Testis (tissue), 3 donors: ENCODE data around the gene MACROD2. TPM values are rescaled to one million over a fixed set of nuclear protein-coding genes. Genes with fewer than 3 reads are reported as not detected.

ENCODE experiments used
- DNase-seq: peaks from one replicate; pipeline ENCODE4 v3.0.0-alpha.2; 2019
- H3K27ac ChIP-seq, 2 donors: fragments of 200-600 bp; sonication (generic); one replicate each; pipeline ENCODE4 v1.5.1; 2019
- H3K27me3 ChIP-seq: fragments of 200-600 bp; sonication (generic); one replicate; pipeline ENCODE4 v1.5.1; 2019
- H3K36me3 ChIP-seq: fragments of 200-600 bp; sonication (generic); one replicate; pipeline ENCODE4 v1.5.1; 2017; ENCODE audit warnings: low read depth; ENCODE audit errors: missing control alignments
- H3K4me1 ChIP-seq: fragments of 200-600 bp; sonication (generic); one replicate; pipeline ENCODE4 v1.5.1; 2019
- H3K4me3 ChIP-seq, 2 donors: fragments of 200-600 bp; sonication (generic); one replicate each; pipeline ENCODE4 v1.5.1; 2017 to 2019
- H3K9me3 ChIP-seq: fragments of 200-600 bp; sonication (generic); one replicate; pipeline ENCODE4 v1.5.1; 2017
- CTCF ChIP-seq, 3 experiments: fragments of 450-650 bp in 2 of 3; fragments of 200-600 bp in 1 of 3; sonication (generic) in 1 of 3; IDR thresholded peaks; one replicate each; pipeline ENCODE4 v1.5.1; 2016 to 2019; ENCODE audit warnings: antibody characterized with exemption in 3 of 3, mild to moderate bottlenecking in 2 of 3, moderate library complexity in 1 of 3
- POLR2A ChIP-seq: fragments of 450-650 bp; IDR thresholded peaks from one replicate; pipeline ENCODE4 v1.6.1; 2017; ENCODE audit warnings: antibody characterized with exemption, mild to moderate bottlenecking, moderate library complexity
- WGBS, 2 donors: methylation state at CpG; one replicate each; pipeline ENCODE4 v1.1.5; 2018; 5-methylcytosine and 5-hydroxymethylcytosine counted together
- intact Hi-C: fragments of 100-400 bp; cut with DNase I; formaldehyde crosslinking; loops from one replicate; pipeline ENCODE4 v1.15.1; 2023; ENCODE audit warnings: low total_unique reads
- polyA plus RNA-seq: library from polyadenylated mRNA; stranded (reverse); fragments of 350-450 nt; fragmentation: Illumina TruSeq; extraction: RNeasy Lipid Tissue Mini Kit (QIAGEN cat#74804); gene quantifications from one replicate; pipeline ENCODE4 v1.2.3, GENCODE V29; 2014; ENCODE audit warnings: low read depth, low replicate concordance; ENCODE audit not compliant: insufficient read depth
- total RNA-seq, 2 donors: library from RNA; depleted of rRNA; stranded (reverse); fragments of >200 nt; gene quantifications; one replicate each; pipeline ENCODE4 v1.2.3, GENCODE V29; 2016

Gene MACROD2
- total and polyA plus RNA-seq, 3 donors from 2014 or later, result 12.6 to 20.6 (median 16.8) TPM

GRCh38 chr20:15603978-15604805 is 1608.9 kb downstream of the MACROD2 start:
- no peaks in the 10 kb centered on the region for H3K36me3 ChIP-seq
- H3K4me3 ChIP-seq, result no peak overlapping the region
- intact Hi-C loops, result no loop called here
- DNase-seq, result no peak
- no peaks in the 10 kb centered on the region for H3K9me3 ChIP-seq
- no peaks in the 10 kb centered on the region for H3K4me1 ChIP-seq
- TF ChIP-seq POLR2A, result no peak
- no peak for TF ChIP-seq CTCF (IDR thresholded peaks at IDR 0.05)
- 82% methylated on average over 4 of the region's 4 CpGs for WGBS, 2 donors
- H3K27me3 ChIP-seq, result no peaks in the 10 kb centered on the region
- no peak overlapping the region for H3K27ac ChIP-seq

DNA sequence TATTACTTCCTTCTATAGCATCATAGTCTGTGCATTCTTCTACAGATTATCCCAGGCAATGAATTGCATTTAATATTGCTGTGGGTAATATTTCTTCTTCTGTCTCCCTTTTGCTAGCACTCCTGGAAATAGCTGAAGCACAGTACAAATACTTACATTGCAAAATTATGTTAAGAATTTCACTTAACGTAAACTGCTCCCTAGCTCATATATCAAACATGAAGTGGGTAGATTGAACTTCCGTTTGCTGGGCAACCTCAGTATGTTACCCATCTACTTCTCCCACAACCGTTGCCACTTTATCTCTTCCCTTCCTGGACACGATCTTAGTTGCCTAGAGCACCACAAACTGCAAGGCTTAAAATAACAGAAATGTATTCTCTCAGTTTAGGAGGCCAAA is 1614.6 kb downstream of the MACROD2 start:
- Histone ChIP-seq H3K9me3 (no peaks in the 10 kb centered on the region), H3K36me3 (no peaks in the 10 kb centered on the region), H3K4me3 (no peak overlapping the region), H3K4me1 (no peaks in the 10 kb centered on the region), H3K27ac (no peak overlapping the region), H3K27me3 (no peaks in the 10 kb centered on the region)
- no peak for DNase-seq
- WGBS, 2 donors, result 62 to 67% methylated on average over 4 of the region's 4 CpGs
- TF ChIP-seq POLR2A (no peak), CTCF (IDR thresholded peaks at IDR 0.05) (no peak)
- intact Hi-C loops, result no loop called here

DNA sequence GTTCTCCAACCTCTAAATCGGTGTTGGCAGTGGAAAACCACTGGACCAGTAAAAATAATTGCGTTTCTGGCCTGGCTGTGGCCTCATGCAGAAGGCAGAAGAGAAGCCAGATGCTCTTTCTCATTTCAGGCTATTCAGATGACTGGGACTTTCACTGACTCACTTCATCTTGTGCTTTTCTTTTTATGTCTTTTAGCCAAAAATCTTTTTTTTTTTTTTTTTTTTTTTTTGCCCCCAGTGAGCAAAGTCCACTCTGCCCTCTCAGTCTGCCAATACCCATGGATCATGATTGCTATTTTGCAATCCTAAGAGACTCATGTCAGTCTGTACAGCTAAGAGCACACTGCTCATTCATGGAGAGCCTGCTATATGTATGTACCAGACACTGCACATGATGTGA is 1615.5 kb downstream of the MACROD2 start:
- Histone ChIP-seq H3K27me3 (no peaks in the 10 kb centered on the region), H3K27ac (no peak overlapping the region), H3K36me3 (no peaks in the 10 kb centered on the region), H3K9me3 (no peaks in the 10 kb centered on the region), H3K4me1 (no peaks in the 10 kb centered on the region), H3K4me3 (no peak overlapping the region)
- 86 to 90% methylated on average over 2 of the region's 2 CpGs for WGBS, 2 donors
- no peak for DNase-seq
- intact Hi-C loops, result no loop called here
- TF ChIP-seq CTCF (IDR thresholded peaks at IDR 0.05), result no peak
- TF ChIP-seq POLR2A, result no peak

DNA sequence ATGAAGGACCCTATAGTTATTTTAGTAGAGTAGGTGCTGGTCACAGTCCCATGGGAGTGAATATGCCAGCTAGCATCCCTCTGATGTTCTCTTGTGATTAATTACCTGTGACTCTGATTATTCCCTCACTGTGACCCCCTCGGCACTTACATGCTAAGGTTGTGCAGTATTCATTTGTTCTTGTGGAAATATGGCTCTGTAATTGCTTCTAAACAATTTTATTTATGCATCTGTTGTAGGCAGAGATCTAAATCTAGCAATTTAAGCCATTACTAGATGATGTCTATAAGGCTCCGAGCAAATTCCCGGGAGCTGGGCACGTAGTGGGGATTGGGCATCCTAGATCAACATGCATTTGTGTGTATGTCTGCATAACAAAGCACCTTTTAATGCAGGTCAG is 1616.2 kb downstream of the MACROD2 start:
- Histone ChIP-seq H3K27ac (no peak overlapping the region), H3K9me3 (no peaks in the 10 kb centered on the region), H3K27me3 (no peaks in the 10 kb centered on the region), H3K4me1 (no peaks in the 10 kb centered on the region), H3K36me3 (no peaks in the 10 kb centered on the region), H3K4me3 (no peak overlapping the region)
- intact Hi-C loops, result no loop called here
- no peak for DNase-seq
- TF ChIP-seq POLR2A (no peak), CTCF (IDR thresholded peaks at IDR 0.05) (no peak)
- 96 to 99% methylated on average over 4 of the region's 4 CpGs for WGBS, 2 donors

GRCh38 chr20:15612198-15612597 is 1616.9 kb downstream of the MACROD2 start:
- no peak overlapping the region for H3K27ac ChIP-seq
- TF ChIP-seq CTCF (IDR thresholded peaks at IDR 0.05) (no peak), POLR2A (no peak)
- no peaks in the 10 kb centered on the region for H3K36me3 ChIP-seq
- H3K9me3 ChIP-seq, result no peaks in the 10 kb centered on the region
- WGBS, 2 donors, result 93 to 95% methylated on average over 7 of the region's 7 CpGs
- no peaks in the 10 kb centered on the region for H3K27me3 ChIP-seq
- H3K4me1 ChIP-seq, result no peaks in the 10 kb centered on the region
- intact Hi-C loops, result no loop called here
- DNase-seq, result no peak
- H3K4me3 ChIP-seq, result no peak overlapping the region
